Measurements from ENCODE around the gene MGAT5B.

GRCh38 chr17:76909971-76910760 is 42.0 kb downstream of the MGAT5B start:
- TF ChIP-seq EZH2 (IDR thresholded peaks at IDR 0.05; ENCODE audit: low read length, unreplicated experiment) (no peak), CTCF (conservative IDR thresholded peaks at IDR 0.05; ENCODE audit: low read depth, low read length) (no peak)
